Astrocyte (in vitro differentiated cells and primary cell): Measurements from ENCODE around the gene CA14. TPM values are rescaled to one million over a fixed set of nuclear protein-coding genes. Genes with fewer than 3 reads are reported as not detected.

Experiments
- DNase-seq: peaks from one replicate; pipeline ENCODE4 v3.0.0-alpha.2; 2010; ENCODE audit warnings: low read depth
- FAIRE-seq: peaks from 2 replicates; lab custom pipeline; 2011; peaks lifted over from hg19 to GRCh38; lab: Jason Lieb, UNC
- H2AFZ ChIP-seq: 2 replicates; pipeline ENCODE4 v1.6.0; 2012; ENCODE audit warnings: low read depth, low read length, inconsistent platforms
- H3K27ac ChIP-seq: 2 replicates; pipeline ENCODE4 v1.5.1; 2011; ENCODE audit warnings: low read depth, low read length, inconsistent platforms
- H3K27me3 ChIP-seq: 2 replicates; pipeline ENCODE4 v1.6.0; 2011; ENCODE audit warnings: low read length, inconsistent platforms; ENCODE audit not compliant: insufficient read depth
- H3K36me3 ChIP-seq: 2 replicates; pipeline ENCODE4 v1.5.1; 2011; ENCODE audit warnings: low read length, inconsistent platforms; ENCODE audit not compliant: insufficient read depth
- H3K4me1 ChIP-seq: 2 replicates; pipeline ENCODE4 v1.5.1; 2011; ENCODE audit warnings: low read length, inconsistent platforms; ENCODE audit not compliant: insufficient read depth
- H3K4me2 ChIP-seq: 2 replicates; pipeline ENCODE4 v1.6.0; 2012; ENCODE audit warnings: low read length, inconsistent platforms
- H3K4me3 ChIP-seq: 2 replicates; pipeline ENCODE4 v1.5.1; 2011; ENCODE audit warnings: low read depth, mild to moderate bottlenecking, low read length, inconsistent platforms; ENCODE audit not compliant: insufficient read depth
- H3K79me2 ChIP-seq: 2 replicates; pipeline ENCODE4 v1.6.0; 2012; ENCODE audit warnings: mild to moderate bottlenecking, low read length, inconsistent platforms; ENCODE audit not compliant: insufficient read depth
- H3K9ac ChIP-seq: 2 replicates; pipeline ENCODE4 v1.6.0; 2012; ENCODE audit warnings: mild to moderate bottlenecking, low read length, inconsistent platforms
- H3K9me3 ChIP-seq: 2 replicates; pipeline ENCODE4 v1.5.1; 2012; ENCODE audit warnings: low read depth, mild to moderate bottlenecking, low read length, inconsistent platforms; ENCODE audit not compliant: insufficient read depth
- H4K20me1 ChIP-seq: 2 replicates; pipeline ENCODE4 v1.6.0; 2012; ENCODE audit warnings: low read length, inconsistent platforms; ENCODE audit not compliant: insufficient read depth
- H3K27ac Mint-ChIP-seq: one replicate; pipeline ENCODE4 v1.8.0; 2021; ENCODE audit warnings: mild to moderate bottlenecking, mixed read lengths; ENCODE audit not compliant: unreplicated experiment
- H3K27me3 Mint-ChIP-seq: one replicate; pipeline ENCODE4 v1.8.0; 2021; ENCODE audit warnings: low read depth, mixed read lengths; ENCODE audit not compliant: unreplicated experiment
- H3K36me3 Mint-ChIP-seq: one replicate; pipeline ENCODE4 v1.8.0; 2021; ENCODE audit warnings: low read depth, mixed read lengths; ENCODE audit not compliant: unreplicated experiment
- H3K4me1 Mint-ChIP-seq: one replicate; pipeline ENCODE4 v1.8.0; 2021; ENCODE audit warnings: low read depth, mixed read lengths; ENCODE audit not compliant: unreplicated experiment
- H3K4me3 Mint-ChIP-seq: one replicate; pipeline ENCODE4 v1.8.0; 2021; ENCODE audit warnings: mild to moderate bottlenecking, moderate library complexity, mixed read lengths; ENCODE audit not compliant: unreplicated experiment
- H3K9me3 Mint-ChIP-seq: one replicate; pipeline ENCODE4 v1.8.0; 2021; ENCODE audit warnings: mild to moderate bottlenecking, mixed read lengths; ENCODE audit not compliant: unreplicated experiment
- EZH2 ChIP-seq: IDR thresholded peaks from 2 replicates; pipeline ENCODE4 v1.6.1; 2012; ENCODE audit warnings: mild to moderate bottlenecking, low read length, inconsistent platforms; ENCODE audit not compliant: insufficient read depth
- total RNA-seq: library from RNA; stranded (reverse); gene quantifications from 2 replicates; pipeline ENCODE4 v1.2.1, GENCODE V29; 2021
- TF ChIP-seq, protein P1 (sequence below): IDR thresholded peaks from 2 replicates; pipeline ENCODE4 v1.5.1; 2011; ENCODE audit warnings: low read depth, mild to moderate bottlenecking, inconsistent platforms, low read length, moderate library complexity; ENCODE audit not compliant: insufficient read depth

CA14 gene
- total RNA-seq, 1 donor from 2014 or later: 1.2 TPM

DNA sequence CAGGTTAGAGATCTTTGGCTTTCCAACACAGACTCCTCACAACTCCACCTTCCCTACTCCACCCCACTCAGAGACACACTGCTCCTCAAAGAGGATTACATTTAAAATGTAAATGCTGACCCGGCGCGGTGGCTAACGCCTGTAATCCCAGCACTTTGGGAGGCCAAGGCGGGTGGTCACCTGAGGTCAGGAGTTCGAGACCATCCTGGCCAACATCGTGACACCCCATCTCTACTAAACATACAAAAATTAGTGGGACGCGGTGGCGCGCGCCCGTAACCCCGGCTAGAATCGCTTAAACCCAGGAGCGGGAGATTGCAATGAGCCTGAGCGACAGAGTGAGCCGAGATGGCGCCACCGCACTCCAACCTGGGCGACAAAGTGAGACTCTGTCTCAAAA lies 19.8 kb upstream of the CA14 start:
- Histone ChIP-seq H3K4me3 (no peak overlapping the region), H3K9me3 (no peaks in the 10 kb centered on the region), H3K4me2 (no peak overlapping the region), H3K9ac (no peak overlapping the region), H3K27ac (no peak overlapping the region), H3K27me3 (no peaks in the 10 kb centered on the region), H3K36me3 (no peaks in the 10 kb centered on the region), H3K79me2 (peaks cover 32% of the 10 kb centered on the region), H3K4me1 (peaks cover 11% of the 10 kb centered on the region), H4K20me1 (peaks cover 7% of the 10 kb centered on the region), H2AFZ (no peak overlapping the region)
- FAIRE-seq (no peak), DNase-seq (no peak)
- TF ChIP-seq, protein P1, sequence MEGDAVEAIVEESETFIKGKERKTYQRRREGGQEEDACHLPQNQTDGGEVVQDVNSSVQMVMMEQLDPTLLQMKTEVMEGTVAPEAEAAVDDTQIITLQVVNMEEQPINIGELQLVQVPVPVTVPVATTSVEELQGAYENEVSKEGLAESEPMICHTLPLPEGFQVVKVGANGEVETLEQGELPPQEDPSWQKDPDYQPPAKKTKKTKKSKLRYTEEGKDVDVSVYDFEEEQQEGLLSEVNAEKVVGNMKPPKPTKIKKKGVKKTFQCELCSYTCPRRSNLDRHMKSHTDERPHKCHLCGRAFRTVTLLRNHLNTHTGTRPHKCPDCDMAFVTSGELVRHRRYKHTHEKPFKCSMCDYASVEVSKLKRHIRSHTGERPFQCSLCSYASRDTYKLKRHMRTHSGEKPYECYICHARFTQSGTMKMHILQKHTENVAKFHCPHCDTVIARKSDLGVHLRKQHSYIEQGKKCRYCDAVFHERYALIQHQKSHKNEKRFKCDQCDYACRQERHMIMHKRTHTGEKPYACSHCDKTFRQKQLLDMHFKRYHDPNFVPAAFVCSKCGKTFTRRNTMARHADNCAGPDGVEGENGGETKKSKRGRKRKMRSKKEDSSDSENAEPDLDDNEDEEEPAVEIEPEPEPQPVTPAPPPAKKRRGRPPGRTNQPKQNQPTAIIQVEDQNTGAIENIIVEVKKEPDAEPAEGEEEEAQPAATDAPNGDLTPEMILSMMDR: no peak
- no peak for TF ChIP-seq EZH2
- H3K27ac Mint-ChIP-seq: no peak overlapping the region
- no peaks in the 10 kb centered on the region for H3K9me3 Mint-ChIP-seq
- H3K4me3 Mint-ChIP-seq: peak overlapping the region; percentile 47
- no peaks in the 10 kb centered on the region for H3K27me3 Mint-ChIP-seq
- H3K36me3 Mint-ChIP-seq: no peaks in the 10 kb centered on the region
- H3K4me1 Mint-ChIP-seq: no peaks in the 10 kb centered on the region

DNA sequence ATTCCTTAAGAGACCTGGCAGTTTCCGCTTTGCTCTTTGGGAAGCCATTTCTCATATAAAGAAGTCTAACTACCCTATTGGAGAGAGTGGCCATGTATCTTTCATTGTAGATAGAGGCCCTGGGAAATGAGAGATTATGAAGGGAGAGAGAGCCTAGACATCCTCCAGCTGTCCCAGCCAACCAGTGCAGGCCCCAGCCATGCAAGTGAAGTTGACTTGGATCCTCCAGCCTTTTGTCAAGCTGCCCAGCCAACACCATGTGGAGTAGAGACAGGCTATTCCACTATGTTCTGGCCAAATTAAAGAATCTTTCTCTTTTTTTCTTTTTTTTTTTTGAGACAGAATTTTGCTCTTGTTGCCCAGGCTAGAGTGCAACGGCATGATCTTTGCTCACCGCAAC lies 14.6 kb upstream of the CA14 start:
- Mint-ChIP-seq H3K36me3 (no peaks in the 10 kb centered on the region), H3K4me3 (no peak overlapping the region), H3K4me1 (no peaks in the 10 kb centered on the region), H3K27me3 (no peaks in the 10 kb centered on the region), H3K27ac (no peak overlapping the region), H3K9me3 (no peaks in the 10 kb centered on the region)
- H3K4me3 ChIP-seq: no peak overlapping the region
- H4K20me1 ChIP-seq: no peaks in the 10 kb centered on the region
- H3K27me3 ChIP-seq: no peaks in the 10 kb centered on the region
- no peak overlapping the region for H3K4me2 ChIP-seq
- no peaks in the 10 kb centered on the region for H3K9me3 ChIP-seq
- TF ChIP-seq EZH2: no peak
- TF ChIP-seq, protein P1: no peak
- no peak overlapping the region for H3K27ac ChIP-seq
- DNase-seq (no peak), FAIRE-seq (no peak)
- H3K36me3 ChIP-seq: no peaks in the 10 kb centered on the region
- no peaks in the 10 kb centered on the region for H3K79me2 ChIP-seq
- H2AFZ ChIP-seq: no peak overlapping the region
- no peaks in the 10 kb centered on the region for H3K4me1 ChIP-seq
- no peak overlapping the region for H3K9ac ChIP-seq

DNA sequence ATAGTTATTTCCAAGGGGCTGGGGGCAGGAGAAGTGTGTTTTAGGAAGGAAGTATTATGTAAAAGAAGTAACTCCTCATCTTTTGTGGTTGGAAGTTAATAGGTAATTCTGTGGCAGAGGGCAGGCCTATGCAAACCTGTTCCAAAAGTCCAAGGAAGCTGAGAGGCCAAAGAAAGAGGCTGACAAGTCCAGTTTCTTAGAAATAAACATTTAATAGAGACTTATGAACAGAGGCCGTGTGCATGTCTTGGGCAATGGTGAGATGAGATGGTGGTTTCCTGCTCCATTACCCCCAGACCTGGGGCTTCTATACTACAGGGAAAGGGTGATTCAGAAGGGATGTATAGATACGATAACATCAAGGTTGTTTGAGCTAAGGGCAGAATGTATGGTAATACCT lies 7.6 kb upstream of the CA14 start:
- Histone ChIP-seq H4K20me1 (no peaks in the 10 kb centered on the region), H3K27me3 (no peaks in the 10 kb centered on the region), H3K4me1 (no peaks in the 10 kb centered on the region), H3K79me2 (no peaks in the 10 kb centered on the region), H3K27ac (no peak overlapping the region), H3K4me3 (no peak overlapping the region), H3K36me3 (no peaks in the 10 kb centered on the region), H2AFZ (no peak overlapping the region), H3K9me3 (no peaks in the 10 kb centered on the region), H3K9ac (no peak overlapping the region), H3K4me2 (no peak overlapping the region)
- no peak for FAIRE-seq
- no peak overlapping the region for H3K4me3 Mint-ChIP-seq
- H3K9me3 Mint-ChIP-seq: no peaks in the 10 kb centered on the region
- TF ChIP-seq, protein P1: no peak
- TF ChIP-seq EZH2: no peak
- no peak for DNase-seq
- H3K36me3 Mint-ChIP-seq: no peaks in the 10 kb centered on the region
- no peaks in the 10 kb centered on the region for H3K4me1 Mint-ChIP-seq
- no peaks in the 10 kb centered on the region for H3K27me3 Mint-ChIP-seq
- H3K27ac Mint-ChIP-seq: no peak overlapping the region
